ENCODE measurements around the gene MYH1. TPM values are rescaled to one million over a fixed set of nuclear protein-coding genes. Genes with fewer than 3 reads are reported as not detected.

Gene MYH1
- total and polyA plus RNA-seq, 2 of the 13 experiments (the other 11 are each of a cell fraction or from before 2014, with no cell fraction given) = 0.01 TPM; not detected in 1

- ChIA-PET POLR2A (no interaction called here), CTCF (ENCODE audit: low intra/inter-chr PET ratio, low total read pairs) (no interaction called here)
- ATAC-seq = no peak
- 4% methylated on average over 2 of the region's 2 CpGs for WGBS (ENCODE audit: low lambda C conversion rate)
- no peaks in the 10 kb centered on the region for H3K79me2 ChIP-seq (ENCODE audit: insufficient read depth, low read length)
- no peak for DNase-seq (ENCODE audit: low spot score)
- in situ Hi-C loops (cut with HindIII; ENCODE audit: extremely low pct_ligation_motif_present, low pct_unique_long_range_greater_than_20kb) (no loop called here), intact Hi-C loops (cut with micrococcal nuclease; ENCODE audit: unreplicated experiment) (no loop called here)
- H3K27me3 ChIP-seq (ENCODE audit: control insufficient read depth in 1 of 2, insufficient read depth in 2 of 2, low read length in 2 of 2) = peaks cover 0 to 6% of the 10 kb centered on the region in 2 experiments; a peak in 3 of 5 replicates
- no peak overlapping the region for H3K27ac ChIP-seq (ENCODE audit: extremely low read length, insufficient read depth, low read length)
- H3K36me3 ChIP-seq (replicated peaks in 1 of 2; ENCODE audit: control insufficient read depth in 1 of 2, insufficient read depth in 2 of 2, low read length in 2 of 2) = no peaks in the 10 kb centered on the region
- H4K20me1 ChIP-seq (ENCODE audit: insufficient read depth, low read length) = no peaks in the 10 kb centered on the region
- no TSS peak for BruUV-seq (replicated peaks)
- no peaks in the 10 kb centered on the region for H3K9me3 ChIP-seq (ENCODE audit: low read length)
- H3K9ac ChIP-seq (ENCODE audit: insufficient read depth, low read depth, low read length) = no peak overlapping the region
- H3K4me3 ChIP-seq (replicated peaks in 1 of 3; ENCODE audit: insufficient read depth in 1 of 3, low read depth in 2 of 3, low read length in 3 of 3) = no peak overlapping the region
- no peaks in the 10 kb centered on the region for H3K4me1 ChIP-seq (ENCODE audit: insufficient read depth, low read length)
- no peak for TF ChIP-seq FOSL2 (CRISPR knock-in tag; IDR thresholded peaks at IDR 0.05)
- TF ChIP-seq ZNF652 (CRISPR knock-in tag; IDR thresholded peaks at IDR 0.05; ENCODE audit: borderline replicate concordance, low read depth) = no peak
- TF ChIP-seq DDIT3 (CRISPR knock-in tag; IDR thresholded peaks at IDR 0.05) = no peak
- no peak for TF ChIP-seq ATF3 (CRISPR knock-in tag; IDR thresholded peaks at IDR 0.05)
- no peak for TF ChIP-seq SRF (IDR thresholded peaks at IDR 0.05; ENCODE audit: low read depth, low read length)
- no peak for TF ChIP-seq ZNF235 (CRISPR knock-in tag; IDR thresholded peaks at IDR 0.05; ENCODE audit: borderline replicate concordance)
- no peak for TF ChIP-seq FIP1L1 (IDR thresholded peaks at IDR 0.05; ENCODE audit: borderline replicate concordance, insufficient read depth, low read depth, low read length)
- no peak for TF ChIP-seq CC2D1A (CRISPR knock-in tag; IDR thresholded peaks at IDR 0.05)
- H3K4me2 ChIP-seq (ENCODE audit: low read depth, low read length) = no peak overlapping the region
- H2AFZ ChIP-seq (ENCODE audit: low read length) = no peak overlapping the region
- FAIRE-seq = no peak
These were observed 45.8 kb upstream of the MYH1 start for GRCh38 chr17:10563991-10564660.

GRCh38 chr17:10558049-10558448 lies 39.7 kb upstream of the MYH1 start:
- no TSS peak for BruUV-seq (replicated peaks)
- H2AFZ ChIP-seq (ENCODE audit: low read length) = no peak overlapping the region
- no peaks in the 10 kb centered on the region for H3K36me3 ChIP-seq (replicated peaks in 1 of 2; ENCODE audit: control insufficient read depth in 1 of 2, insufficient read depth in 2 of 2, low read length in 2 of 2)
- H3K27me3 ChIP-seq (ENCODE audit: control insufficient read depth in 1 of 2, insufficient read depth in 2 of 2, low read length in 2 of 2) = no peaks in the 10 kb centered on the region; a peak in 2 of 5 replicates
- ATAC-seq = no peak
- H3K9me3 ChIP-seq (ENCODE audit: low read length) = no peaks in the 10 kb centered on the region
- WGBS (ENCODE audit: low lambda C conversion rate) = 20% methylated on average over 6 of the region's 6 CpGs
- no peak overlapping the region for H3K9ac ChIP-seq (ENCODE audit: insufficient read depth, low read depth, low read length)
- H4K20me1 ChIP-seq (ENCODE audit: insufficient read depth, low read length) = no peaks in the 10 kb centered on the region
- POLR2A ChIA-PET = no interaction called here
- intact Hi-C loops (cut with micrococcal nuclease; ENCODE audit: unreplicated experiment) = no loop called here
- FAIRE-seq = no peak
- H3K4me3 ChIP-seq (replicated peaks in 1 of 3; ENCODE audit: insufficient read depth in 1 of 3, low read depth in 2 of 3, low read length in 3 of 3) = no peak overlapping the region
- no peak overlapping the region for H3K4me2 ChIP-seq (ENCODE audit: low read depth, low read length)
- no peak overlapping the region for H3K27ac ChIP-seq (ENCODE audit: extremely low read length, insufficient read depth, low read length)
- H3K79me2 ChIP-seq (ENCODE audit: insufficient read depth, low read length) = no peaks in the 10 kb centered on the region
- CTCF ChIA-PET (ENCODE audit: low intra/inter-chr PET ratio, low total read pairs) = no interaction called here
- in situ Hi-C loops (cut with HindIII; ENCODE audit: extremely low pct_ligation_motif_present, low pct_unique_long_range_greater_than_20kb) = no loop called here
- H3K4me1 ChIP-seq (ENCODE audit: insufficient read depth, low read length) = no peaks in the 10 kb centered on the region
- DNase-seq (ENCODE audit: low spot score) = no peak
- TF ChIP-seq SRSF9 (IDR thresholded peaks at IDR 0.05; ENCODE audit: borderline replicate concordance, insufficient read depth, low read depth, low read length, poor library complexity, severe bottlenecking) = no peak
- TF ChIP-seq GTF3A (CRISPR knock-in tag; conservative IDR thresholded peaks at IDR 0.05) = no peak
- TF ChIP-seq ZNF775 (CRISPR knock-in tag; IDR thresholded peaks at IDR 0.05; ENCODE audit: borderline replicate concordance) = no peak
- TF ChIP-seq ZFP36L2 (CRISPR knock-in tag; IDR thresholded peaks at IDR 0.05) = no peak
- no peak for TF ChIP-seq MAX (IDR thresholded peaks at IDR 0.05)
